Astrocyte of the cerebellum (primary cell): ENCODE data around the gene DTX4.
A peak's percentile ranks its signal among the peaks of the same experiment; 100 is the strongest.

Experiments
- DNase-seq: peaks from one replicate; pipeline ENCODE4 v3.0.0-alpha.2; 2011; ENCODE audit warnings: low read depth
- H3K4me3 ChIP-seq: 2 replicates; pipeline ENCODE4 v1.5.1; 2011; ENCODE audit warnings: mild to moderate bottlenecking, low read depth, low read length, moderate library complexity
- CTCF ChIP-seq: IDR thresholded peaks from 2 replicates; pipeline ENCODE4 v1.5.1; 2012; ENCODE audit warnings: low read length, low read depth, moderate library complexity, mild to moderate bottlenecking; ENCODE audit errors: missing control alignments
- in situ Hi-C: cut with HindIII; loops from 2 replicates; pipeline ENCODE4 v1.10.0; 2017; ENCODE audit warnings: low sequenced_read_pairs

The DTX4 gene

GRCh38 chr11:59226396-59226795 is 54.5 kb downstream of the DTX4 start:
- in situ Hi-C loops: no loop called here
- no peak overlapping the region for H3K4me3 ChIP-seq
- no peak for TF ChIP-seq CTCF

GRCh38 chr11:59240322-59240721 is 68.4 kb downstream of the DTX4 start:
- no peak for TF ChIP-seq CTCF
- H3K4me3 ChIP-seq: no peak overlapping the region
- DNase-seq: no peak
- in situ Hi-C loops: no loop called here

More at GRCh38 chr11:59226396-59226795, 54.5 kb downstream of the DTX4 start:
- DNase-seq: no peak

GRCh38 chr11:59243633-59244032 is 71.7 kb downstream of the DTX4 start:
- no peak for TF ChIP-seq CTCF
- in situ Hi-C loops: no loop called here
- no peak overlapping the region for H3K4me3 ChIP-seq
- DNase-seq: no peak

GRCh38 chr11:59247531-59248227 is 75.7 kb downstream of the DTX4 start:
- no peak overlapping the region for H3K4me3 ChIP-seq
- peak; percentile 64 for DNase-seq
- in situ Hi-C loops: no loop called here
- TF ChIP-seq CTCF: no peak

- DNase-seq: no peak
- in situ Hi-C loops: no loop called here
- no peak for TF ChIP-seq CTCF
- H3K4me3 ChIP-seq: no peak overlapping the region
These were observed 77.6 kb downstream of the DTX4 start for GRCh38 chr11:59249535-59249934.

- H3K4me3 ChIP-seq: no peak overlapping the region
- in situ Hi-C loops: no loop called here
- no peak for TF ChIP-seq CTCF
- DNase-seq: no peak
These were observed 81.1 kb downstream of the DTX4 start for GRCh38 chr11:59253001-59253400.
